ENCODE results near the gene PPP6R3.

DNA sequence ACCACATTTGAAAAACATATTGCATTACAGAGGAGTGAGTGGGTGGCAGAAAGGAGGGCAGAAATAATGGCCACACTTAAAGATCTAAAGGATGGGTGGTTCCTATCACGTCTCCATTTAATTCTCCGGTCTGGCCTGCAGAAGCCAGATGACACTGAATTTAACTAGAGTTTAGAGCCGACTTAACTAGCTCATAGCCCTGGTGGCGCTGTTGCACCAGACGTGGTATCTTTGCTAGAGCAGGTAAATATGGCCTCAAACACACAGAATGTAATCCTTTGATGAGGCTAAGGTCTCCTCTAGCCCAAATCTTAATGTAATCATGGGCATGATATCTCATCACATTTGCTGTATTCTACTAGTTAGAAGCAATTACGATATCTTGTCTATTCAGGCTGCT, 172.2 kb downstream of the PPP6R3 start:
- no peak for TF ChIP-seq POLR2A (IDR thresholded peaks at IDR 0.05; ENCODE audit: low read length)
- no peak for TF ChIP-seq GATA1 (IDR thresholded peaks at IDR 0.05; ENCODE audit: low read depth, low read length)

All from erythroblast (primary cell).